ENCODE data around the gene SEC62.
"Not testable (repeated sequence)": the region's sequence is repeated elsewhere in the genome, so short reads cannot be mapped to it uniquely, and the experiment has no call there.

The SEC62 gene

GRCh38 chr3:169968224-169968885 lies 1.7 kb downstream of the SEC62 start:
- no peak for FAIRE-seq

- no peak for FAIRE-seq
Observed at GRCh38 chr3:169969174-169970095, 2.8 kb downstream of the SEC62 start.

GRCh38 chr3:169970847-169971246 lies 4.2 kb downstream of the SEC62 start:
- no peak for FAIRE-seq

GRCh38 chr3:169971522-169971921 lies 4.9 kb downstream of the SEC62 start:
- no peak for FAIRE-seq

GRCh38 chr3:169980055-169980454 lies 13.4 kb downstream of the SEC62 start:
- FAIRE-seq, result no peak

GRCh38 chr3:169984292-169984691 lies 17.7 kb downstream of the SEC62 start:
- FAIRE-seq, result no peak

GRCh38 chr3:169990431-169990830 lies 23.8 kb downstream of the SEC62 start:
- FAIRE-seq, result no peak

- no peak for FAIRE-seq
Observed at GRCh38 chr3:169992156-169992555, 25.5 kb downstream of the SEC62 start.

- FAIRE-seq, result no peak
Observed at GRCh38 chr3:169992781-169993180, 26.2 kb downstream of the SEC62 start.

- no peak for FAIRE-seq
Observed at GRCh38 chr3:169993761-169994160, 27.2 kb downstream of the SEC62 start.

GRCh38 chr3:169996063-169996462 lies 29.5 kb downstream of the SEC62 start:
- FAIRE-seq, result no peak

GRCh38 chr3:169998668-169999131 lies 32.1 kb downstream of the SEC62 start:
- no peak for FAIRE-seq

GRCh38 chr3:169999433-169999832 lies 32.8 kb downstream of the SEC62 start:
- no peak for FAIRE-seq

- FAIRE-seq, result no peak
Observed at GRCh38 chr3:170000051-170000450, 33.4 kb downstream of the SEC62 start.

GRCh38 chr3:170002231-170002630 lies 35.6 kb downstream of the SEC62 start:
- FAIRE-seq, result no peak

GRCh38 chr3:170002879-170003278 lies 36.3 kb downstream of the SEC62 start:
- FAIRE-seq, result no peak

- FAIRE-seq, result no peak
Observed at GRCh38 chr3:170003881-170004356, 37.3 kb downstream of the SEC62 start.

- no peak for FAIRE-seq
Observed at GRCh38 chr3:170007031-170007663, 40.5 kb downstream of the SEC62 start.

GRCh38 chr3:170010498-170010897 lies 43.9 kb downstream of the SEC62 start:
- FAIRE-seq, result no peak

- no peak for FAIRE-seq
Observed at GRCh38 chr3:170012683-170013400, 46.2 kb downstream of the SEC62 start.

GRCh38 chr3:170016057-170016456 lies 49.5 kb downstream of the SEC62 start:
- no peak for FAIRE-seq

- not testable (repeated sequence) for FAIRE-seq
Observed at GRCh38 chr3:170019306-170019705, 52.7 kb downstream of the SEC62 start.

- no peak for FAIRE-seq
Observed at GRCh38 chr3:170021083-170021482, 54.5 kb downstream of the SEC62 start.

All from endometrium (tissue), 2 donors.